HepG2 (cell line): Measurements from ENCODE around the gene CAPN15. TPM values are rescaled to one million over a fixed set of nuclear protein-coding genes. Genes with fewer than 3 reads are reported as not detected.

Source experiments
- ASH2L ChIP-seq: fragments of 300-600, 200-600 bp; sonication (generic); IDR thresholded peaks from 2 replicates; pipeline ENCODE4 v1.7.0; 2017; ENCODE audit warnings: low read depth, mild to moderate bottlenecking, moderate library complexity, mixed read lengths, low read length; ENCODE audit not compliant: insufficient read length
- EHMT2 ChIP-seq: fragments of 200-600 bp; sonication (generic); IDR thresholded peaks from 2 replicates; pipeline ENCODE4 v1.7.0; 2017; ENCODE audit warnings: antibody characterized with exemption, low read depth, low read length, borderline replicate concordance
- ETV6 ChIP-seq: sonication (generic); formaldehyde crosslinking; conservative IDR thresholded peaks from 2 replicates; pipeline ENCODE4 v1.4.0; 2020; ENCODE audit warnings: missing genetic modification reagents
- FOXK1 ChIP-seq: sonication (generic); formaldehyde crosslinking; IDR thresholded peaks from 2 replicates; pipeline ENCODE4 v1.4.0; 2020; ENCODE audit warnings: low read depth, missing genetic modification reagents, borderline replicate concordance
- GABPA ChIP-seq, 2 experiments: IDR thresholded peaks; 2 replicates each; pipeline ENCODE4 v1.6.1; 2011 to 2016; ENCODE audit warnings: low read depth in 2 of 2, low read length in 1 of 2, missing biosample characterization in 1 of 2, missing genetic modification characterization in 1 of 2
- KDM5B ChIP-seq: sonication (generic); formaldehyde crosslinking; IDR thresholded peaks from 2 replicates; pipeline ENCODE4 v1.4.0; 2020; ENCODE audit warnings: missing genetic modification reagents, mild to moderate bottlenecking, borderline replicate concordance
- MED8 ChIP-seq: sonication (generic); formaldehyde crosslinking; IDR thresholded peaks from 2 replicates; pipeline ENCODE4 v1.8.1; 2023; ENCODE audit warnings: mild to moderate bottlenecking, missing genetic modification reagents; ENCODE audit not compliant: insufficient replicate concordance
- SIN3A ChIP-seq: IDR thresholded peaks from 2 replicates; pipeline ENCODE4 v1.6.1; 2011; ENCODE audit warnings: low read depth, mild to moderate bottlenecking, control low read depth, low read length, borderline replicate concordance
- TCF7L2 ChIP-seq: IDR thresholded peaks from 2 replicates; pipeline ENCODE4 v1.6.1; 2011; ENCODE audit warnings: mild to moderate bottlenecking, low read depth, low read length, moderate library complexity
- ZFX ChIP-seq: sonication (generic); formaldehyde crosslinking; IDR thresholded peaks from 2 replicates; pipeline ENCODE4 v1.4.0; 2020; ENCODE audit warnings: mild to moderate bottlenecking, low read depth, missing genetic modification reagents, moderate library complexity
- ZKSCAN1 ChIP-seq: fragments of 150-350 bp; IDR thresholded peaks from 2 replicates; pipeline ENCODE4 v1.6.1; 2014; ENCODE audit warnings: low read length
- ZNF264 ChIP-seq: sonication (generic); formaldehyde crosslinking; IDR thresholded peaks from 2 replicates; pipeline ENCODE4 v1.4.0; 2020; ENCODE audit warnings: missing genetic modification reagents
- ZNF282 ChIP-seq: fragments of 450-650 bp; IDR thresholded peaks from 2 replicates; pipeline ENCODE4 v1.6.1; 2018; ENCODE audit not compliant: partially characterized antibody
- ZNF468 ChIP-seq: sonication (generic); formaldehyde crosslinking; IDR thresholded peaks from 2 replicates; pipeline ENCODE4 v1.8.0; 2022; ENCODE audit warnings: mild to moderate bottlenecking, moderate library complexity, missing genetic modification reagents
- ZNF549 ChIP-seq: sonication (generic); formaldehyde crosslinking; IDR thresholded peaks from 2 replicates; pipeline ENCODE4 v1.5.0; 2020; ENCODE audit warnings: missing genetic modification reagents
- ZNF678 ChIP-seq: sonication (generic); formaldehyde crosslinking; IDR thresholded peaks from 2 replicates; pipeline ENCODE4 v1.4.0; 2020; ENCODE audit warnings: mild to moderate bottlenecking, missing genetic modification reagents
- ZNF768 ChIP-seq: sonication (generic); formaldehyde crosslinking; IDR thresholded peaks from 2 replicates; pipeline ENCODE4 v1.4.0; 2020; ENCODE audit warnings: missing genetic modification reagents
- ZNF841 ChIP-seq: sonication (generic); formaldehyde crosslinking; IDR thresholded peaks from 2 replicates; pipeline ENCODE4 v1.8.1; 2023; ENCODE audit warnings: missing genetic modification reagents, borderline replicate concordance
- polyA plus RNA-seq, 8 experiments: library from polyadenylated mRNA; depleted of rRNA in 3 of 8; stranded (reverse) in 7 of 8; unstranded in 1 of 8; fragments of >200 nt; fragmentation: Illumina TruSeq in 4 of 8; extraction: Trizol in 4 of 8; gene quantifications; 2 replicates each; pipeline versions ENCODE4 v1.2.1 to v1.2.3, GENCODE V29; 2011 to 2016; ENCODE audit warnings: low read depth in 4 of 8, missing spikeins in 1 of 8, mixed read lengths in 1 of 8; ENCODE audit not compliant: insufficient read depth in 1 of 8
- total RNA-seq, 5 experiments: library from RNA; depleted of rRNA; stranded (reverse); fragments of >200 nt; fragmentation: Illumina TruSeq; extraction: Trizol; gene quantifications; 2 replicates each; pipeline ENCODE4 v1.2.3, GENCODE V29; 2016; ENCODE audit warnings: low read depth in 1 of 5
- TF ChIP-seq, protein P1 (sequence below): IDR thresholded peaks from 2 replicates; pipeline ENCODE4 v1.6.1; 2016; ENCODE audit warnings: low read depth, control low read depth
- TF ChIP-seq, protein P2 (sequence below): IDR thresholded peaks from 2 replicates; pipeline ENCODE4 v1.6.1; 2018; ENCODE audit warnings: missing genetic modification reagents, mild to moderate bottlenecking, missing compliant biosample characterization
- TF ChIP-seq, protein P3 (sequence below): sonication (generic); formaldehyde crosslinking; IDR thresholded peaks from 2 replicates; pipeline ENCODE4 v1.4.0; 2020; ENCODE audit warnings: missing genetic modification reagents, mild to moderate bottlenecking, borderline replicate concordance
- TF ChIP-seq, protein P4 (sequence below): sonication (generic); formaldehyde crosslinking; IDR thresholded peaks from 2 replicates; pipeline ENCODE4 v1.8.0; 2022; ENCODE audit warnings: mild to moderate bottlenecking, missing genetic modification reagents
- TF ChIP-seq, protein P5 (sequence below): sonication (generic); formaldehyde crosslinking; conservative IDR thresholded peaks from 2 replicates; pipeline ENCODE4 v1.5.0; 2020; ENCODE audit warnings: missing genetic modification reagents

CAPN15 gene
- total and polyA plus RNA-seq, 2 of the 13 experiments (the other 11 are each of a cell fraction or from before 2014, with no cell fraction given) = 14.9 to 24.5 TPM

DNA sequence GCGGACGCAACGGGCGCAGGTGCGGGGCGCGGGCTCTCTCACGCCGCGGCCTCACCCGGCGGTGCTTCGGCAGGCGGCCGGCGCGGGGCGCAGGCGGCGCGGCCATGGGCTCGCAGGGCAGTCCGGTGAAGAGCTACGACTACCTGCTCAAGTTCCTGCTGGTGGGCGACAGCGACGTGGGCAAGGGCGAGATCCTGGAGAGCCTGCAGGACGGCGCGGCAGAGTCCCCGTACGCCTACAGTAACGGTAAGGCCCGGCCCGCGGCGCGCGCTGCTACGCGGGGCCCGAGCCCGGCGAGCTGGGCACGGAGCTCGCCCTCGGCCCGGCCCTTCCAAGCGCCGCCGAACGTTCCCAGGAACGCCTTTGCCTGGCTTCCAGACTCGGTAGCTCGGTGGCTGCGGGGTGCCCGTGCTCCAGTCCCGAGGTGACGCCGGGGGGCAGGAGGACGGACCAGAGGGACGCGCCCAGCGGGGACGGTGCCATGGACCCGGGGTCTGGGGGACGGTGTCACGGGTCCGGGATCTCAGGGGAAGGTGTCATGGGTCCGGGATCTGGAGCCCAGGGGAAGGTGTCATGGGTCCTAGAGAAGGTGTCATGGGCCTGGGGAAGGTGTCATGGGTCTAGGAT lies 62.8 kb downstream of the CAPN15 start (continued):
- TF ChIP-seq, protein P1, sequence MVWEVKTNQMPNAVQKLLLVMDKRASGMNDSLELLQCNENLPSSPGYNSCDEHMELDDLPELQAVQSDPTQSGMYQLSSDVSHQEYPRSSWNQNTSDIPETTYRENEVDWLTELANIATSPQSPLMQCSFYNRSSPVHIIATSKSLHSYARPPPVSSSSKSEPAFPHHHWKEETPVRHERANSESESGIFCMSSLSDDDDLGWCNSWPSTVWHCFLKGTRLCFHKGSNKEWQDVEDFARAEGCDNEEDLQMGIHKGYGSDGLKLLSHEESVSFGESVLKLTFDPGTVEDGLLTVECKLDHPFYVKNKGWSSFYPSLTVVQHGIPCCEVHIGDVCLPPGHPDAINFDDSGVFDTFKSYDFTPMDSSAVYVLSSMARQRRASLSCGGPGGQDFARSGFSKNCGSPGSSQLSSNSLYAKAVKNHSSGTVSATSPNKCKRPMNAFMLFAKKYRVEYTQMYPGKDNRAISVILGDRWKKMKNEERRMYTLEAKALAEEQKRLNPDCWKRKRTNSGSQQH = no peak
- TF ChIP-seq, protein P2, sequence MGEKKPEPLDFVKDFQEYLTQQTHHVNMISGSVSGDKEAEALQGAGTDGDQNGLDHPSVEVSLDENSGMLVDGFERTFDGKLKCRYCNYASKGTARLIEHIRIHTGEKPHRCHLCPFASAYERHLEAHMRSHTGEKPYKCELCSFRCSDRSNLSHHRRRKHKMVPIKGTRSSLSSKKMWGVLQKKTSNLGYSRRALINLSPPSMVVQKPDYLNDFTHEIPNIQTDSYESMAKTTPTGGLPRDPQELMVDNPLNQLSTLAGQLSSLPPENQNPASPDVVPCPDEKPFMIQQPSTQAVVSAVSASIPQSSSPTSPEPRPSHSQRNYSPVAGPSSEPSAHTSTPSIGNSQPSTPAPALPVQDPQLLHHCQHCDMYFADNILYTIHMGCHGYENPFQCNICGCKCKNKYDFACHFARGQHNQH (CRISPR knock-in tag) = no peak
- TF ChIP-seq, protein P3, sequence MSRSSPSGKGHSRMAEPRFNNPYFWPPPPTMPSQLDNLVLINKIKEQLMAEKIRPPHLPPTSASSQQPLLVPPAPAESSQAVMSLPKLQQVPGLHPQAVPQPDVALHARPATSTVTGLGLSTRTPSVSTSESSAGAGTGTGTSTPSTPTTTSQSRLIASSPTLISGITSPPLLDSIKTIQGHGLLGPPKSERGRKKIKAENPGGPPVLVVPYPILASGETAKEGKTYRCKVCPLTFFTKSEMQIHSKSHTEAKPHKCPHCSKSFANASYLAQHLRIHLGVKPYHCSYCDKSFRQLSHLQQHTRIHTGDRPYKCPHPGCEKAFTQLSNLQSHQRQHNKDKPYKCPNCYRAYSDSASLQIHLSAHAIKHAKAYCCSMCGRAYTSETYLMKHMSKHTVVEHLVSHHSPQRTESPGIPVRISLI (CRISPR knock-in tag) = no peak
- TF ChIP-seq, protein P4, sequence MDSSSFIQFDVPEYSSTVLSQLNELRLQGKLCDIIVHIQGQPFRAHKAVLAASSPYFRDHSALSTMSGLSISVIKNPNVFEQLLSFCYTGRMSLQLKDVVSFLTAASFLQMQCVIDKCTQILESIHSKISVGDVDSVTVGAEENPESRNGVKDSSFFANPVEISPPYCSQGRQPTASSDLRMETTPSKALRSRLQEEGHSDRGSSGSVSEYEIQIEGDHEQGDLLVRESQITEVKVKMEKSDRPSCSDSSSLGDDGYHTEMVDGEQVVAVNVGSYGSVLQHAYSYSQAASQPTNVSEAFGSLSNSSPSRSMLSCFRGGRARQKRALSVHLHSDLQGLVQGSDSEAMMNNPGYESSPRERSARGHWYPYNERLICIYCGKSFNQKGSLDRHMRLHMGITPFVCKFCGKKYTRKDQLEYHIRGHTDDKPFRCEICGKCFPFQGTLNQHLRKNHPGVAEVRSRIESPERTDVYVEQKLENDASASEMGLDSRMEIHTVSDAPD (CRISPR knock-in tag) = no peak
- TF ChIP-seq ETV6 (CRISPR knock-in tag) (no peak), ZNF841 (CRISPR knock-in tag) (no peak), KDM5B (no peak), ZNF282 (no peak), ZNF678 (no peak), EHMT2 (no peak), FOXK1 (CRISPR knock-in tag) (no peak), SIN3A (peak; percentile 57; the same call in 1 of the 2 replicates), GABPA (IDR thresholded peaks at IDR 0.05; ENCODE audit: low read depth, low read length) (no peak), GABPA (CRISPR knock-in tag; IDR thresholded peaks at IDR 0.05; ENCODE audit: low read depth) (no peak), ZNF264 (CRISPR knock-in tag) (no peak), ZNF549 (CRISPR knock-in tag) (no peak), MED8 (CRISPR knock-in tag) (no peak), ZNF468 (CRISPR knock-in tag) (0 out of 2 replicates have a peak, but pooled peaks have one; percentile 47), ASH2L (no peak), ZFX (CRISPR knock-in tag) (0 out of 2 replicates have a peak, but pooled peaks have one; percentile 47), ZNF768 (CRISPR knock-in tag) (peak; percentile 37; the same call in 1 of the 2 replicates), TCF7L2 (no peak), ZKSCAN1 (no peak)
- TF ChIP-seq, protein P5, sequence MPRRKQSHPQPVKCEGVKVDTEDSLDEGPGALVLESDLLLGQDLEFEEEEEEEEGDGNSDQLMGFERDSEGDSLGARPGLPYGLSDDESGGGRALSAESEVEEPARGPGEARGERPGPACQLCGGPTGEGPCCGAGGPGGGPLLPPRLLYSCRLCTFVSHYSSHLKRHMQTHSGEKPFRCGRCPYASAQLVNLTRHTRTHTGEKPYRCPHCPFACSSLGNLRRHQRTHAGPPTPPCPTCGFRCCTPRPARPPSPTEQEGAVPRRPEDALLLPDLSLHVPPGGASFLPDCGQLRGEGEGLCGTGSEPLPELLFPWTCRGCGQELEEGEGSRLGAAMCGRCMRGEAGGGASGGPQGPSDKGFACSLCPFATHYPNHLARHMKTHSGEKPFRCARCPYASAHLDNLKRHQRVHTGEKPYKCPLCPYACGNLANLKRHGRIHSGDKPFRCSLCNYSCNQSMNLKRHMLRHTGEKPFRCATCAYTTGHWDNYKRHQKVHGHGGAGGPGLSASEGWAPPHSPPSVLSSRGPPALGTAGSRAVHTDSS (CRISPR knock-in tag) = 0 out of 2 replicates have a peak, but pooled peaks have one; percentile 70
